Measurements from ENCODE around the gene ADAMTSL1. TPM values are rescaled to one million over a fixed set of nuclear protein-coding genes. Genes with fewer than 3 reads are reported as not detected.

Gene ADAMTSL1
- total RNA-seq, 2 donors from 2014 or later, result 1.5 TPM; not detected in 1

- Histone ChIP-seq H3K9ac (ENCODE audit: extremely low read depth, low read length, poor library complexity, severe bottlenecking) (no peak overlapping the region), H3K36me3 (ENCODE audit: control insufficient read depth, insufficient read depth, low read length) (no peaks in the 10 kb centered on the region), H3K9me3 (ENCODE audit: control insufficient read depth, low read length) (no peaks in the 10 kb centered on the region), H3K27me3 (ENCODE audit: control insufficient read depth, insufficient read depth, low read length, poor library complexity, severe bottlenecking) (no peaks in the 10 kb centered on the region), H3K4me3 (ENCODE audit: low read length) (no peak overlapping the region), H3K27ac (ENCODE audit: low read depth, low read length) (no peak overlapping the region), H3K4me1 (ENCODE audit: control insufficient read depth, insufficient read depth, low read length) (no peaks in the 10 kb centered on the region)
- Mint-ChIP-seq H3K9me3 (no peaks in the 10 kb centered on the region), H3K27ac (no peak overlapping the region), H3K27me3 (ENCODE audit: insufficient read depth) (no peaks in the 10 kb centered on the region), H3K36me3 (ENCODE audit: low read depth) (no peaks in the 10 kb centered on the region), H3K4me1 (no peaks in the 10 kb centered on the region), H3K4me3 (no peak overlapping the region)
- 90% methylated on average over 3 of the region's 3 CpGs; no CpG with 5 or more reads in 1 of the 2 experiments for WGBS, 2 experiments (ENCODE audit: insufficient coverage in 1 of 2, insufficient read length in 1 of 2)
- no peak for TF ChIP-seq CTCF (conservative IDR thresholded peaks at IDR 0.05)
- DNase-seq, result no peak
These were observed 70.5 kb downstream of the ADAMTSL1 start for GRCh38 chr9:18544456-18544855.

- Histone ChIP-seq H3K27ac (ENCODE audit: low read depth, low read length) (no peak overlapping the region), H3K4me1 (ENCODE audit: control insufficient read depth, insufficient read depth, low read length) (no peaks in the 10 kb centered on the region), H3K4me3 (ENCODE audit: low read length) (no peak overlapping the region), H3K9me3 (ENCODE audit: control insufficient read depth, low read length) (no peaks in the 10 kb centered on the region), H3K27me3 (ENCODE audit: control insufficient read depth, insufficient read depth, low read length, poor library complexity, severe bottlenecking) (no peaks in the 10 kb centered on the region), H3K9ac (ENCODE audit: extremely low read depth, low read length, poor library complexity, severe bottlenecking) (no peak overlapping the region), H3K36me3 (ENCODE audit: control insufficient read depth, insufficient read depth, low read length) (no peaks in the 10 kb centered on the region)
- TF ChIP-seq CTCF (conservative IDR thresholded peaks at IDR 0.05), result no peak
- 92% methylated on average over 3 of the region's 3 CpGs for WGBS, 2 experiments (ENCODE audit: insufficient coverage in 1 of 2, insufficient read length in 1 of 2)
- H3K4me3 Mint-ChIP-seq, result no peak overlapping the region
- no peak for DNase-seq
- no peak overlapping the region for H3K27ac Mint-ChIP-seq
- H3K36me3 Mint-ChIP-seq (ENCODE audit: low read depth), result no peaks in the 10 kb centered on the region
- H3K27me3 Mint-ChIP-seq (ENCODE audit: insufficient read depth), result no peaks in the 10 kb centered on the region
- no peaks in the 10 kb centered on the region for H3K9me3 Mint-ChIP-seq
- H3K4me1 Mint-ChIP-seq, result no peaks in the 10 kb centered on the region
These were observed 71.8 kb downstream of the ADAMTSL1 start for GRCh38 chr9:18545636-18546360.

GRCh38 chr9:18548456-18548855 is 74.5 kb downstream of the ADAMTSL1 start:
- H3K9me3 ChIP-seq (ENCODE audit: control insufficient read depth, low read length), result no peaks in the 10 kb centered on the region
- Mint-ChIP-seq H3K36me3 (ENCODE audit: low read depth) (no peaks in the 10 kb centered on the region), H3K4me1 (no peaks in the 10 kb centered on the region), H3K9me3 (no peaks in the 10 kb centered on the region), H3K27me3 (ENCODE audit: insufficient read depth) (no peaks in the 10 kb centered on the region), H3K4me3 (no peak overlapping the region), H3K27ac (no peak overlapping the region)
- TF ChIP-seq CTCF (conservative IDR thresholded peaks at IDR 0.05), result no peak
- H3K27ac ChIP-seq (ENCODE audit: low read depth, low read length), result no peak overlapping the region
- H3K27me3 ChIP-seq (ENCODE audit: control insufficient read depth, insufficient read depth, low read length, poor library complexity, severe bottlenecking), result no peaks in the 10 kb centered on the region
- no peaks in the 10 kb centered on the region for H3K4me1 ChIP-seq (ENCODE audit: control insufficient read depth, insufficient read depth, low read length)
- no peak overlapping the region for H3K4me3 ChIP-seq (ENCODE audit: low read length)
- 92% methylated on average over 1 of the region's 1 CpG; no CpG with 5 or more reads in 1 of the 2 experiments for WGBS, 2 experiments (ENCODE audit: insufficient coverage in 1 of 2, insufficient read length in 1 of 2)
- H3K9ac ChIP-seq (ENCODE audit: extremely low read depth, low read length, poor library complexity, severe bottlenecking), result no peak overlapping the region
- no peak for DNase-seq
- H3K36me3 ChIP-seq (ENCODE audit: control insufficient read depth, insufficient read depth, low read length), result no peaks in the 10 kb centered on the region

Measured in endodermal cell (in vitro differentiated cells).